Measurements from ENCODE around the gene GNPTG. TPM values are rescaled to one million over a fixed set of nuclear protein-coding genes. Genes with fewer than 3 reads are reported as not detected.

Gene GNPTG
- total and polyA plus RNA-seq, 9 of the 15 experiments (the other 6 are each of a cell fraction or from before 2014, with no cell fraction given), result 0.69 to 33.3 (median 13.6) TPM

GRCh38 chr16:1371054-1371978 is 19.6 kb downstream of the GNPTG start:
- no peak overlapping the region for H3K4me3 ChIP-seq
- intact Hi-C loops (cut with micrococcal nuclease), result no loop called here
- BruUV-seq (replicated peaks), result no TSS peak
- H3K36me3 ChIP-seq (ENCODE audit: control insufficient read depth, insufficient read depth, low read length), result peaks cover 33% of the 10 kb centered on the region; the same call in 2 of the 3 replicates
- no peak overlapping the region; a peak in 1 of 4 replicates for H3K9ac ChIP-seq (ENCODE audit: insufficient read depth in 1 of 2, low read depth in 2 of 2, low read length in 2 of 2)
- no peak for DNase-seq (ENCODE audit: extremely low read depth in 1 of 4, low spot score in 3 of 4)
- ChIA-PET CTCF (ENCODE audit: low intra/inter-chr PET ratio) (no interaction called here), POLR2A (interaction anchor here (3.8 kb wide), 1 partner anchor 7 kb away, joined by 18 read pairs; no protein-coding TSS in a partner anchor)
- in situ Hi-C loops (cut with MboI), result no loop called here
- no peak for ATAC-seq
- no peaks in the 10 kb centered on the region for H3K9me1 ChIP-seq (ENCODE audit: control insufficient read depth, insufficient read depth, low read length)
- WGBS (ENCODE audit: insufficient coverage, low coverage, missing lambda C conversion rate), result 89% methylated on average over 24 of the region's 33 CpGs
- no peak overlapping the region for H2AFZ ChIP-seq (ENCODE audit: low read depth, low read length)
- H3K27ac ChIP-seq (ENCODE audit: extremely low read depth, low read depth, low read length), result no peak overlapping the region
- no peaks in the 10 kb centered on the region for H3K9me3 ChIP-seq (replicated peaks; ENCODE audit: control insufficient read depth, insufficient read depth, low read depth, low read length)
- peaks cover 7% of the 10 kb centered on the region; the same call in 2 of the 3 replicates for H3K79me2 ChIP-seq (ENCODE audit: control insufficient read depth, insufficient read depth, low read length)
- no peaks in the 10 kb centered on the region for H3K27me3 ChIP-seq (ENCODE audit: control insufficient read depth in 2 of 2, insufficient read depth in 2 of 2, low read length in 2 of 2)
- no peaks in the 10 kb centered on the region for H4K20me1 ChIP-seq (replicated peaks; ENCODE audit: control insufficient read depth, insufficient read depth, low read length)
- no peak overlapping the region for H3K4me2 ChIP-seq (ENCODE audit: insufficient read depth, low read length)
- H3K4me1 ChIP-seq (replicated peaks in 1 of 2; ENCODE audit: control insufficient read depth in 2 of 2, insufficient read depth in 2 of 2, low read length in 2 of 2), result peaks cover 0 to 54% of the 10 kb centered on the region in 2 experiments; a peak in 3 of 5 replicates
- FAIRE-seq, result no peak
- TF ChIP-seq SRSF3 (IDR thresholded peaks at IDR 0.05; ENCODE audit: insufficient read depth, low read length), result no peak
- no peak for TF ChIP-seq ATF3 (IDR thresholded peaks at IDR 0.05)
- no peak for TF ChIP-seq ATF3 (CRISPR knock-in tag; conservative IDR thresholded peaks at IDR 0.05)
- no peak for TF ChIP-seq ZMIZ1 (IDR thresholded peaks at IDR 0.05; ENCODE audit: low read depth in 2 of 2, low read length in 2 of 2)
- no peak for TF ChIP-seq TFAP4 (CRISPR knock-in tag; IDR thresholded peaks at IDR 0.05; ENCODE audit: borderline replicate concordance)
- no peak for TF ChIP-seq ZNF444 (CRISPR knock-in tag; IDR thresholded peaks at IDR 0.05)
- TF ChIP-seq TAF7 (tag; IDR thresholded peaks at IDR 0.05), result no peak
- TF ChIP-seq POLR2G (IDR thresholded peaks at IDR 0.05; ENCODE audit: low read depth, low read length), result peak; percentile 47
- TF ChIP-seq CREB3 (tag; conservative IDR thresholded peaks at IDR 0.05; ENCODE audit: low read depth), result no peak
- TF ChIP-seq ZBTB33 (CRISPR knock-in tag; IDR thresholded peaks at IDR 0.05), result 0 out of 2 replicates have a peak, but pooled peaks have one; percentile 23
